Prostate gland (tissue), 2 donors: ENCODE data around the gene NAP1L4.

Experiments
- CTCF ChIP-seq, 4 experiments: fragments of 200-600 bp in 2 of 4; fragments of 450-650 bp in 2 of 4; sonication (generic) in 2 of 4; IDR thresholded peaks; 1 replicate in 3 of 4; 2 replicates in 1 of 4; pipeline ENCODE4 v1.5.1; 2016 to 2019; ENCODE audit warnings: antibody characterized with exemption in 4 of 4, mild to moderate bottlenecking in 2 of 4, moderate library complexity in 2 of 4
- POLR2A ChIP-seq: fragments of 450-650 bp; IDR thresholded peaks from one replicate; pipeline ENCODE4 v1.6.1; 2016; ENCODE audit warnings: antibody characterized with exemption, mild to moderate bottlenecking
- POLR2AphosphoS5 ChIP-seq: sonication (generic); formaldehyde crosslinking; IDR thresholded peaks from one replicate; pipeline ENCODE4 v1.6.1; 2017; ENCODE audit warnings: antibody characterized with exemption

GRCh38 chr11:2916892-2917645 is 75.1 kb downstream of the NAP1L4 start:
- no peak for TF ChIP-seq POLR2A
- no peak for TF ChIP-seq CTCF (IDR thresholded peaks at IDR 0.05)
- no peak for TF ChIP-seq POLR2AphosphoS5
